HFF-Myc (cell line): Measurements from ENCODE around the gene UCHL3.

Source experiments
- DNase-seq: peaks from one replicate; pipeline ENCODE4 v3.0.0-alpha.2; 2011; ENCODE audit warnings: low read depth; ENCODE audit errors: extremely low read depth
- H3K4me3 ChIP-seq: replicated peaks from 2 replicates; pipeline ENCODE4 v1.5.1; 2011; ENCODE audit warnings: low read depth, mild to moderate bottlenecking, control low read depth, low read length
- TF ChIP-seq, protein P1 (sequence below): IDR thresholded peaks from 2 replicates; pipeline ENCODE4 v1.5.1; 2012; ENCODE audit warnings: mild to moderate bottlenecking, low read depth, low read length, control low read depth; ENCODE audit errors: missing control alignments

The UCHL3 gene

DNA sequence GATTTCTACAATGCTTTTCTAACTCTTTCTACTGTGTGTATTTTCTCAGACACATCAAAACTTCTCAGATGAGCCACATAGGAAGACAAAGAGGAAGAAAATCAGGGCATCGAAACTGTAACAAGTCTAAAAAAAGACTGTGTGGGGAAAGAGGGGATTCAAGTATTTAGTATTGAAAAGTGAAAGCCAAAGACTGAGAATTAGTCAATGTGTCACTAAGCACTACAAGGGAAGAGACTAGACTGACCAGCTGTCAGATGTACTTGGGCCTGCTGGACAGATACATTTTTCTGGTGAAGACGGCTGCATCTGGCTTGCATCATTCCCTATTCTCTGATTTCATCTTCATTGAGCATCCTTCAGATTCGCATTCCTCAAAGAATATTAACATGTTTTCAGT, 37.3 kb upstream of the UCHL3 start:
- TF ChIP-seq, protein P1, sequence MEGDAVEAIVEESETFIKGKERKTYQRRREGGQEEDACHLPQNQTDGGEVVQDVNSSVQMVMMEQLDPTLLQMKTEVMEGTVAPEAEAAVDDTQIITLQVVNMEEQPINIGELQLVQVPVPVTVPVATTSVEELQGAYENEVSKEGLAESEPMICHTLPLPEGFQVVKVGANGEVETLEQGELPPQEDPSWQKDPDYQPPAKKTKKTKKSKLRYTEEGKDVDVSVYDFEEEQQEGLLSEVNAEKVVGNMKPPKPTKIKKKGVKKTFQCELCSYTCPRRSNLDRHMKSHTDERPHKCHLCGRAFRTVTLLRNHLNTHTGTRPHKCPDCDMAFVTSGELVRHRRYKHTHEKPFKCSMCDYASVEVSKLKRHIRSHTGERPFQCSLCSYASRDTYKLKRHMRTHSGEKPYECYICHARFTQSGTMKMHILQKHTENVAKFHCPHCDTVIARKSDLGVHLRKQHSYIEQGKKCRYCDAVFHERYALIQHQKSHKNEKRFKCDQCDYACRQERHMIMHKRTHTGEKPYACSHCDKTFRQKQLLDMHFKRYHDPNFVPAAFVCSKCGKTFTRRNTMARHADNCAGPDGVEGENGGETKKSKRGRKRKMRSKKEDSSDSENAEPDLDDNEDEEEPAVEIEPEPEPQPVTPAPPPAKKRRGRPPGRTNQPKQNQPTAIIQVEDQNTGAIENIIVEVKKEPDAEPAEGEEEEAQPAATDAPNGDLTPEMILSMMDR = no peak
- no peak for DNase-seq
- H3K4me3 ChIP-seq = no peak overlapping the region

DNA sequence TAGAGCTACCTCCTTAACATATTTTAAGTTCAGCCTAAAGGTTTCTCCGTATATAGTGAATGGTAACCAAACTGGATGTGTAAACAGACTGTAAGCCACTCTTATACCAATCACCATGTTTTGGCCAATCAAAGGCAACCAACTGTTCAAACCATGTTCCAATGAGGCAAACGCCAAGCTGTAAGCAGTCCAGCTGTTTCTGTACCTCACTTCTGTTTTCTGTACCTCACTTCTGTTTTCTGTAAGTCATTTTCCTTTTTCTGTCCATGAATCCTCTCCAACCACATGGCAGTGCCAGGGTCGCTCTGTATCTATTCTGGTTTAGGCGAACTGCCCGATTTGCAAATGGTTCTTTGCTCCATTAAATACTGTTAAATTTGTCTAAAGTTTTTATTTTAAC, 36.3 kb upstream of the UCHL3 start:
- no peak overlapping the region for H3K4me3 ChIP-seq
- TF ChIP-seq, protein P1 = no peak
- no peak for DNase-seq

DNA sequence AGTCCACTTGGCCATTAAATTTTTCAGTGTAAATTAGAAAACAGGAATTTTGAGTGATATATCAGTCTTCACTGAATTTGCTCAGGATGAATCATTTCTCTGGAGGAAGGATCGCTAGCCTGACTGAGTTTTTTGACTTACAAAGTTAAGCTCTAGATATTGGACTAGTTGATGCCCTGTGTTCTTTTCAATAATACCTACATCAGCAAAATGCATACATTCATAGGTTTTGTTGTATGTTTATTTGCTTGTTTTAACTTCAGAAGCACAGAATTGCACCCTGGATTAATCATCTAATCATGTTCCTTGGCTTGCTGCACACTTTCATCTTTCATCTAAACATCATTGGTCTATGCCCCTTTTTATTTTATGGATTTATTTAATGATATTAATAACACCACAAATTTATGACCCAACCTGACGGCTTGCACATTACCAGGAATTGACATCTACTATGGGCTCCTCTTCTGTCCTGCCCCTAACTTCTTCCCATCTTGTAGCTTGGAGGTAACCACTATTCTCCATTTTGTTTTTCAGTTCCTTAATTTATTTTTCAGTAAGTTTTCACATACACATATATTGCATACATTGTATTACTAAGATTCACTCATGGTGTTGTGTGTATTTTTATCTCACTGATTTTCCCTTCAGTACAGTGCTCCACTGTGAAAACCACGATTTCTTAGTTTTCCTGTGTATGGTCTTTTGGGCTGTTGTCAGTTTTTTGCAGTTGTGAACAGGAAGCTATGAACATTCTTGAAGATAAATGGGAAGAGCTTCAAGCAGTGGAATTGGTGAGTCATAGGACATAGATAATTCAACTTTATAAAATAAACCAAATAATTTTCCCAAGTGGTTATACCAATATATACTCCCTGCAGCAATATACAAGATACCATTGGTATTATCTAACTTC, 35.3 kb upstream of the UCHL3 start:
- no peak overlapping the region for H3K4me3 ChIP-seq
- DNase-seq = no peak
- TF ChIP-seq, protein P1 = no peak

DNA sequence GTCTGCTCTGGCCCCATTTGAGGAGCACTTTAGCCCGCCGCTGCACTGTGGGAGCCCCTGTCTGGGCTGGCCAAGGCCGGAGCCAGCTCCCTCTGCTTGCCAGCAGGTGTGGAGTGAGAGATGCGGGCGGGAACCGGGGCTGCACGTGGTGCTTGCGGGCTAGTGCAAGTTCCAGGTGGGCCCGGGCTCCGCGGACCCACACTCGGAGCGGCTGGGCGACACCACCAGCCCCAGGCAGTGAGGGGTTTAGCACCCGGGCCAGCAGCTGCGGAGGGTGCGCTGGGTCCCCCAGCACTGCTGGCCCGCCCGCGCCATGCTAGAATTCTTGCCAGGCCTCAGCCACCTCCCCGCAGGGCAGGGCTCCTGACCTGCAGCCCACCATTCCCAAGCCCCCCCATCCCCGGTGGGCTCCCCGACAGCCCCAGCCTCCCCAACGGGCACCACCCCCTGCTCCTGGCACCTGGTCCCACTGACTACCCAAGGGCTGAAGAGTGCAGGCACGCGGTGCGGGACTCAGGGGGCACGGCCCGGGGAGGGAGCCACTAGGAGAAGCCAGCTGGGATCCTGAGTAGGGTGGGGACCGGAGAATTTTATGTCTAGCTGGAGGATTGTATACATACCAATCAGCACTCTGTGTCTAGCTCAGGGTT, 31.0 kb upstream of the UCHL3 start:
- no peak overlapping the region for H3K4me3 ChIP-seq
- no peak for DNase-seq
- TF ChIP-seq, protein P1 = no peak

DNA sequence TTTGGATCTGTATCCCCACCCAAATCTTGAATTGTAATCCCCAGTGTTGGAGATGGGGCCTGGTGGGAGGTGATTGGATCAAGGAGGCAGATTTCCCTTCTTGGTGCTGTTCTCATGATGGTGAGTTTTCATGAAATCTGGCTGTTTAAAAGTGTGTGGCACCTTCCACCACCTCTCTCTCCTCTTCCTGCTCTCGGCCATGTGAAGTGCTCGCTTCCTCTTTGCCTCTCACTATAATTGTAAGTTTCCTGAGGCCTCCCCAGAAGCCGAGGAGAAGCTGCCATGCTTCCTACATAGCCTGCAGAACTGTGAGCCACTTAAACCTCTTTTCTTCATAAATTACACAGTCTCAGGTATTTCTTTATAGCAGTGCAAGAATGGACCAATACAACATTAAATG, 27.6 kb upstream of the UCHL3 start:
- no peak for DNase-seq
- TF ChIP-seq, protein P1 = no peak
- no peak overlapping the region for H3K4me3 ChIP-seq

DNA sequence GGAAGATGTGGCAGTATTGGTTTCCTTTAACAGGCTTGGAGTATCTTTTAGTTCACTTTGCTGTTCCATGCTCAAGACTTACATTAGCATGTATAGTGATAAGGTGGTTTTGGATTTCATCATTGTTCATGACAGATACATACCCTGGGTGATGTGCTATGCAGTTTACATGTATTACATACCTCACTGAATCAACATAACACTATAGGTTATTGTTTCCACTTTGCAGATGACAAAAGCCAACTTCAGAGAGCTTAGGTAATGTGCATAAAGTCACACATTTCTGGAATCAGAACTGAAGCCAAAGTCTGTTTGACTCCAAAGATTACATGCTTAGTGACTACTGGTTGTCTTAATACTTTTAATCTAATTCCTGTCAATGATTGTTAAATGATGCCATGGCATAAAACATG, 19.0 kb upstream of the UCHL3 start:
- no peak overlapping the region for H3K4me3 ChIP-seq
- TF ChIP-seq, protein P1 = no peak
- no peak for DNase-seq

DNA sequence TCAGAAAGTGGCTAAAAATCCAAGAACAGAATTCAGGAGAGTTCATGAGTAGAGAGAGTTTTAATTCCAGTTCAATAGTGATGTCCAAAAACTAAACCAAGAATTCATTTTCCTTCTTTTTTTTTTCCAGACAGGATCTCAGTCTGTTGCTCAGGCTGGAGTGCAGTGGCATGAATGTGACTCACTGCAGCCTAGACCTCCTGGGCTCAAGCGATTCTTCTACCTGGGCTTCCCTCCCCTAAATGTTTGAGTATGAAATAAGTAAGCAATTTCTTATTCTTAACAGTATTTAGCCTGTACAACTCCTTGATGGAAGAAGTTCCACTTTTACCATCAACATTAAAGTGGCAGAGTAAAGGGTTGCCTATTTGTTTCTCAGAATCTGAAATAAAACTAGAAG, 15.7 kb upstream of the UCHL3 start:
- H3K4me3 ChIP-seq = no peak overlapping the region
- TF ChIP-seq, protein P1 = no peak
- no peak for DNase-seq
